OCI-LY7 (cell line): ENCODE results near the gene LRBA.

ENCODE experiments used
- EZH2phosphoT487 ChIP-seq: fragments of 200-600 bp; sonication (generic); IDR thresholded peaks from 2 replicates; pipeline ENCODE4 v1.6.1; 2018; ENCODE audit warnings: low read depth, borderline replicate concordance, mild to moderate bottlenecking, mixed run types, antibody characterized with exemption, low read length, moderate library complexity, mixed read lengths
- TF ChIP-seq, protein P1 (sequence below): fragments of 200-600 bp; sonication (generic); conservative IDR thresholded peaks from 2 replicates; pipeline ENCODE4 v1.5.1; 2014; ENCODE audit warnings: mild to moderate bottlenecking, antibody characterized with exemption, low read length, moderate library complexity, mixed read lengths

- TF ChIP-seq, protein P1, sequence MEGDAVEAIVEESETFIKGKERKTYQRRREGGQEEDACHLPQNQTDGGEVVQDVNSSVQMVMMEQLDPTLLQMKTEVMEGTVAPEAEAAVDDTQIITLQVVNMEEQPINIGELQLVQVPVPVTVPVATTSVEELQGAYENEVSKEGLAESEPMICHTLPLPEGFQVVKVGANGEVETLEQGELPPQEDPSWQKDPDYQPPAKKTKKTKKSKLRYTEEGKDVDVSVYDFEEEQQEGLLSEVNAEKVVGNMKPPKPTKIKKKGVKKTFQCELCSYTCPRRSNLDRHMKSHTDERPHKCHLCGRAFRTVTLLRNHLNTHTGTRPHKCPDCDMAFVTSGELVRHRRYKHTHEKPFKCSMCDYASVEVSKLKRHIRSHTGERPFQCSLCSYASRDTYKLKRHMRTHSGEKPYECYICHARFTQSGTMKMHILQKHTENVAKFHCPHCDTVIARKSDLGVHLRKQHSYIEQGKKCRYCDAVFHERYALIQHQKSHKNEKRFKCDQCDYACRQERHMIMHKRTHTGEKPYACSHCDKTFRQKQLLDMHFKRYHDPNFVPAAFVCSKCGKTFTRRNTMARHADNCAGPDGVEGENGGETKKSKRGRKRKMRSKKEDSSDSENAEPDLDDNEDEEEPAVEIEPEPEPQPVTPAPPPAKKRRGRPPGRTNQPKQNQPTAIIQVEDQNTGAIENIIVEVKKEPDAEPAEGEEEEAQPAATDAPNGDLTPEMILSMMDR: no peak
- no peak for TF ChIP-seq EZH2phosphoT487
Measured at GRCh38 chr4:150579551-150580234, 435.4 kb downstream of the LRBA start.
